ENCODE data around the gene ANKRD17. TPM values are rescaled to one million over a fixed set of nuclear protein-coding genes. Genes with fewer than 3 reads are reported as not detected.
"Not testable (repeated sequence)": the region's sequence is repeated elsewhere in the genome, so short reads cannot be mapped to it uniquely, and the experiment has no call there.

The ANKRD17 gene
- total RNA-seq, 1 donor from 2014 or later = 87.9 TPM

GRCh38 chr4:73230865-73231517 is 27.6 kb downstream of the ANKRD17 start:
- peaks cover 5% of the 10 kb centered on the region for H3K4me1 Mint-ChIP-seq
- no peak for DNase-seq (ENCODE audit: low read depth, low spot score)
- H3K27ac Mint-ChIP-seq (ENCODE audit: unreplicated experiment) = no peak overlapping the region
- peaks cover 18% of the 10 kb centered on the region for H3K36me3 Mint-ChIP-seq (ENCODE audit: low read depth)
- TF ChIP-seq CTCF (conservative IDR thresholded peaks at IDR 0.05) = no peak
- H3K4me3 Mint-ChIP-seq = no peak overlapping the region
- no peaks in the 10 kb centered on the region for H3K27me3 Mint-ChIP-seq (ENCODE audit: low read depth)
- no peaks in the 10 kb centered on the region for H3K9me3 Mint-ChIP-seq

- H3K4me1 Mint-ChIP-seq; H3K27me3 Mint-ChIP-seq (ENCODE audit: low read depth): not testable (repeated sequence)
Observed at GRCh38 chr4:73228800-73229199, 29.8 kb downstream of the ANKRD17 start.

GRCh38 chr4:73224886-73225285 is 33.7 kb downstream of the ANKRD17 start:
- Mint-ChIP-seq H3K27me3 (ENCODE audit: low read depth) (no peaks in the 10 kb centered on the region), H3K9me3 (no peaks in the 10 kb centered on the region), H3K4me3 (no peak overlapping the region), H3K27ac (ENCODE audit: unreplicated experiment) (no peak overlapping the region), H3K4me1 (peaks cover 14% of the 10 kb centered on the region), H3K36me3 (ENCODE audit: low read depth) (no peaks in the 10 kb centered on the region)
- no peak for DNase-seq (ENCODE audit: low read depth, low spot score)
- no peak for TF ChIP-seq CTCF (conservative IDR thresholded peaks at IDR 0.05)

More at GRCh38 chr4:73228800-73229199, 29.8 kb downstream of the ANKRD17 start:
- not testable (repeated sequence) for H3K4me3 Mint-ChIP-seq; DNase-seq (ENCODE audit: low read depth, low spot score); H3K36me3 Mint-ChIP-seq (ENCODE audit: low read depth); H3K9me3 Mint-ChIP-seq; H3K27ac Mint-ChIP-seq (ENCODE audit: unreplicated experiment)

GRCh38 chr4:73223258-73223650 is 35.3 kb downstream of the ANKRD17 start:
- Mint-ChIP-seq H3K36me3 (ENCODE audit: low read depth) (no peaks in the 10 kb centered on the region), H3K4me3 (no peak overlapping the region), H3K27me3 (ENCODE audit: low read depth) (no peaks in the 10 kb centered on the region), H3K4me1 (peaks cover 18% of the 10 kb centered on the region), H3K27ac (ENCODE audit: unreplicated experiment) (peak overlapping the region; percentile 37), H3K9me3 (no peaks in the 10 kb centered on the region)
- no peak for TF ChIP-seq CTCF (conservative IDR thresholded peaks at IDR 0.05)
- no peak for DNase-seq (ENCODE audit: low read depth, low spot score)

GRCh38 chr4:73222466-73223257 is 35.9 kb downstream of the ANKRD17 start:
- H3K27ac Mint-ChIP-seq (ENCODE audit: unreplicated experiment) = no peak overlapping the region
- no peaks in the 10 kb centered on the region for H3K36me3 Mint-ChIP-seq (ENCODE audit: low read depth)
- no peak for TF ChIP-seq CTCF (conservative IDR thresholded peaks at IDR 0.05)
- no peak overlapping the region for H3K4me3 Mint-ChIP-seq
- no peaks in the 10 kb centered on the region for H3K9me3 Mint-ChIP-seq
- DNase-seq (ENCODE audit: low read depth, low spot score) = peak; percentile 18
- H3K4me1 Mint-ChIP-seq = peaks cover 18% of the 10 kb centered on the region
- no peaks in the 10 kb centered on the region for H3K27me3 Mint-ChIP-seq (ENCODE audit: low read depth)

- Mint-ChIP-seq H3K27me3 (ENCODE audit: low read depth) (no peaks in the 10 kb centered on the region), H3K4me3 (peak overlapping the region; percentile 73)
Observed at GRCh38 chr4:73221734-73222133, 36.9 kb downstream of the ANKRD17 start.

More at GRCh38 chr4:73221734-73222133, 36.9 kb downstream of the ANKRD17 start:
- TF ChIP-seq CTCF (conservative IDR thresholded peaks at IDR 0.05) = no peak
- Mint-ChIP-seq H3K9me3 (no peaks in the 10 kb centered on the region), H3K27ac (ENCODE audit: unreplicated experiment) (no peak overlapping the region), H3K4me1 (peaks cover 18% of the 10 kb centered on the region), H3K36me3 (ENCODE audit: low read depth) (no peaks in the 10 kb centered on the region)
- DNase-seq (ENCODE audit: low read depth, low spot score) = no peak
